HepG2 (cell line): Measurements from ENCODE around the gene HOXD1. TPM values are rescaled to one million over a fixed set of nuclear protein-coding genes. Genes with fewer than 3 reads are reported as not detected.

Experiments used
- AHDC1 ChIP-seq: sonication (generic); formaldehyde crosslinking; IDR thresholded peaks from 2 replicates; pipeline ENCODE4 v1.5.1; 2020; ENCODE audit warnings: mild to moderate bottlenecking, missing genetic modification reagents, borderline replicate concordance
- CSRNP1 ChIP-seq: sonication (generic); formaldehyde crosslinking; IDR thresholded peaks from 2 replicates; pipeline ENCODE4 v1.8.1; 2023; ENCODE audit warnings: mild to moderate bottlenecking, missing genetic modification reagents
- ETV5 ChIP-seq: IDR thresholded peaks from 2 replicates; pipeline ENCODE4 v1.6.1; 2018; ENCODE audit warnings: missing biosample characterization, missing genetic modification reagents, inconsistent platforms, borderline replicate concordance
- GLI4 ChIP-seq: sonication (generic); formaldehyde crosslinking; IDR thresholded peaks from 2 replicates; pipeline ENCODE4 v1.5.1; 2020; ENCODE audit warnings: missing genetic modification reagents, mild to moderate bottlenecking, moderate library complexity, borderline replicate concordance
- MAX ChIP-seq: IDR thresholded peaks from 2 replicates; pipeline ENCODE4 v1.6.1; 2012; ENCODE audit warnings: inconsistent platforms
- MIXL1 ChIP-seq: IDR thresholded peaks from 2 replicates; pipeline ENCODE4 v1.6.1; 2016
- NR2C2 ChIP-seq: sonication (generic); formaldehyde crosslinking; IDR thresholded peaks from 2 replicates; pipeline ENCODE4 v1.4.0; 2020; ENCODE audit warnings: missing genetic modification reagents, mild to moderate bottlenecking, moderate library complexity, borderline replicate concordance
- POLR2G ChIP-seq: fragments of 200-400 bp; formaldehyde crosslinking; IDR thresholded peaks from 2 replicates; pipeline ENCODE4 v1.6.1; 2018; ENCODE audit warnings: mild to moderate bottlenecking, low read depth, low read length, moderate library complexity
- RERE ChIP-seq: IDR thresholded peaks from 2 replicates; pipeline ENCODE4 v1.6.1; 2016; ENCODE audit warnings: low read depth, missing genetic modification reagents, missing compliant biosample characterization
- RORA ChIP-seq: sonication (generic); formaldehyde crosslinking; IDR thresholded peaks from 2 replicates; pipeline ENCODE4 v1.5.0; 2020; ENCODE audit warnings: mild to moderate bottlenecking, missing genetic modification reagents, moderate library complexity
- SSRP1 ChIP-seq: IDR thresholded peaks from 2 replicates; pipeline ENCODE4 v1.6.1; 2016; ENCODE audit warnings: control low read depth
- ZBTB25 ChIP-seq: IDR thresholded peaks from 2 replicates; pipeline ENCODE4 v1.6.1; 2018; ENCODE audit warnings: missing genetic modification reagents
- ZNF230 ChIP-seq: sonication (generic); formaldehyde crosslinking; IDR thresholded peaks from 2 replicates; pipeline ENCODE4 v1.4.0; 2020; ENCODE audit warnings: mild to moderate bottlenecking, missing genetic modification reagents
- ZNF331 ChIP-seq: sonication (generic); formaldehyde crosslinking; IDR thresholded peaks from 2 replicates; pipeline ENCODE4 v1.4.0; 2020; ENCODE audit warnings: missing genetic modification reagents
- polyA plus RNA-seq, 8 experiments: library from polyadenylated mRNA; depleted of rRNA in 3 of 8; stranded (reverse) in 7 of 8; unstranded in 1 of 8; fragments of >200 nt; fragmentation: Illumina TruSeq in 4 of 8; extraction: Trizol in 4 of 8; gene quantifications; 2 replicates each; pipeline versions ENCODE4 v1.2.1 to v1.2.3, GENCODE V29; 2011 to 2016; ENCODE audit warnings: low read depth in 4 of 8, missing spikeins in 1 of 8, mixed read lengths in 1 of 8; ENCODE audit not compliant: insufficient read depth in 1 of 8
- total RNA-seq, 5 experiments: library from RNA; depleted of rRNA; stranded (reverse); fragments of >200 nt; fragmentation: Illumina TruSeq; extraction: Trizol; gene quantifications; 2 replicates each; pipeline ENCODE4 v1.2.3, GENCODE V29; 2016; ENCODE audit warnings: low read depth in 1 of 5

HOXD1 gene
- total and polyA plus RNA-seq, 2 of the 13 experiments (the other 11 are each of a cell fraction or from before 2014, with no cell fraction given): 10.0 to 22.3 TPM

GRCh38 chr2:176187200-176187898 is 1.1 kb upstream of the HOXD1 start (continued):
- peak; percentile 63; the same call in 1 of the 2 replicates for TF ChIP-seq AHDC1
- TF ChIP-seq ZBTB25: no peak
- no peak for TF ChIP-seq ZNF230 (CRISPR knock-in tag)
- TF ChIP-seq POLR2G: peak; percentile 50
- TF ChIP-seq RORA: peak; percentile 75; the same call in 1 of the 2 replicates
- peak; percentile 56 for TF ChIP-seq MIXL1 (CRISPR knock-in tag)
- TF ChIP-seq SSRP1: 0 out of 2 replicates have a peak, but pooled peaks have one; percentile 26
- TF ChIP-seq MAX: peak; percentile 7; the same call in 1 of the 2 replicates
- peak; percentile 6; the same call in 1 of the 2 replicates for TF ChIP-seq ZNF331 (CRISPR knock-in tag)
- peak; percentile 70 for TF ChIP-seq ETV5 (CRISPR knock-in tag)
- TF ChIP-seq NR2C2 (CRISPR knock-in tag): 0 out of 2 replicates have a peak, but pooled peaks have one; percentile 58
- peak; percentile 76 for TF ChIP-seq CSRNP1 (CRISPR knock-in tag)
- TF ChIP-seq GLI4 (CRISPR knock-in tag): no peak
- TF ChIP-seq RERE (CRISPR knock-in tag): 0 out of 2 replicates have a peak, but pooled peaks have one; percentile 72
